Chondrocyte (in vitro differentiated cells): ENCODE data around the gene PPA2. TPM values are rescaled to one million over a fixed set of nuclear protein-coding genes. Genes with fewer than 3 reads are reported as not detected.

Experiments
- DNase-seq: peaks from one replicate; pipeline ENCODE4 v3.0.0; 2021; ENCODE audit warnings: mixed read lengths, low spot score
- H3K27ac Mint-ChIP-seq: one replicate; pipeline ENCODE4 v1.8.0; 2021; ENCODE audit warnings: mild to moderate bottlenecking, moderate library complexity, mixed read lengths; ENCODE audit not compliant: unreplicated experiment
- H3K27me3 Mint-ChIP-seq: 2 replicates; pipeline ENCODE4 v1.8.0; 2021; ENCODE audit warnings: low read depth, mixed read lengths
- H3K36me3 Mint-ChIP-seq: 2 replicates; pipeline ENCODE4 v1.8.0; 2021; ENCODE audit warnings: low read depth, mixed read lengths
- H3K4me1 Mint-ChIP-seq: 2 replicates; pipeline ENCODE4 v1.8.0; 2021; ENCODE audit warnings: low read depth, mild to moderate bottlenecking, mixed read lengths
- H3K4me3 Mint-ChIP-seq: one replicate; pipeline ENCODE4 v1.8.0; 2021; ENCODE audit warnings: mild to moderate bottlenecking, moderate library complexity, mixed read lengths; ENCODE audit not compliant: unreplicated experiment
- H3K9me3 Mint-ChIP-seq: 2 replicates; pipeline ENCODE4 v1.8.0; 2021; ENCODE audit warnings: low read depth, mixed read lengths
- CTCF ChIP-seq: fragments of 200-600 bp; sonication (generic); IDR thresholded peaks from 2 replicates; pipeline ENCODE4 v1.5.0; 2021; ENCODE audit warnings: antibody characterized with exemption, mild to moderate bottlenecking, moderate library complexity
- total RNA-seq: library from RNA; stranded (reverse); gene quantifications from 3 replicates; pipeline ENCODE4 v1.2.1, GENCODE V29; 2021

The PPA2 gene
- total RNA-seq, 1 donor from 2014 or later, result 61.9 TPM

DNA sequence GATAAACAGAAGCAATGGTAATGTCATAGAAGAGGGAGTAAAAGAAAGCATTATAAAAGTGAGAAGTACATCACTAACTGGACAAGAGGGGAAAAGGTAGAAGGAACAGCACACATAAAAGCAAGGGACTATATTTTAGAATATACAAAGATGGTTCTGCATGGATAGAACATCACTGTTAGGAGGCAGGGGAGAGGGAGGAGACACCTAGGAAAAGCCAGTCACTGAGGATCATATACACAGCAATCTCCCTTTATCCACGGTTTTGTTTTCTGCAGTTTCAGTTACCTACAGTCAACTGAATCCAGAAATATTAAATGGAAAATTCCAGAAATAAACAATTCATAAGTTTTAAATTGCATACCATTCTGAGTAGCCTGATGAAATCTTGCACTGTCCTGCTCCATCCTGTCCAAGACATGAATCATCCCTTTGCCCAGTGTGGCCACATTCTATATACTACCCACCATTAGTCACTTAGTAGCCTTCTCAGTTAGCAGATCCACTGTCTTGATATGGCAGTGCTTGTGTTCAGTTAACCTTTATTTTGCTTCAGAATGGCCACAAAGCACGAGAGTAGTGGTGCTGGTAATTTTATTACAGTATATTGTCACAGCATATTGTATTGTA is 74.2 kb downstream of the PPA2 start:
- peaks cover 8% of the 10 kb centered on the region for H3K36me3 Mint-ChIP-seq
- no peak for DNase-seq
- H3K9me3 Mint-ChIP-seq, result peaks cover 4% of the 10 kb centered on the region
- H3K4me3 Mint-ChIP-seq, result no peak overlapping the region
- TF ChIP-seq CTCF, result no peak
- H3K27me3 Mint-ChIP-seq, result no peaks in the 10 kb centered on the region
- peaks cover 12% of the 10 kb centered on the region for H3K4me1 Mint-ChIP-seq
- H3K27ac Mint-ChIP-seq, result peak overlapping the region; percentile 76

DNA sequence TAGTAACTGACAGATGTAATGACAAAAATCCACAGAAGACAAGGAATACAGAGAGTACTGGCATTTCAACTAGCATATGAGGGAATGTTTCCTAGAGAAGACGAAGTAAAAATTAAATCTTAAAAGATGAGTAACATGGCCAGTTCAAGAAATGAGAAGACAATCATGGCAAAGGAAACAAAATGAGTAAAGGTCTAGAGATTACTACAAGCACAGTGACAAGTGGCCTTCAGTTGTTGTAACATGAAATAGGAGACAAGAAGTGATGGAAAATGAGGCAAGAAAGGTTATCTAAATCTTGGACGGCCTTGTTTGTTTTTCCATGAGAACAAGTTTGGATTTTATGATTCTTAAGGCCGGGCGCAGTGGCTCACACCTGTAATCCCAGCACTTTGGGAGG is 81.0 kb downstream of the PPA2 start:
- TF ChIP-seq CTCF, result no peak
- no peak for DNase-seq
- H3K36me3 Mint-ChIP-seq, result peaks cover 16% of the 10 kb centered on the region
- H3K27me3 Mint-ChIP-seq, result no peaks in the 10 kb centered on the region
- H3K27ac Mint-ChIP-seq, result no peak overlapping the region
- H3K9me3 Mint-ChIP-seq, result no peaks in the 10 kb centered on the region
- H3K4me3 Mint-ChIP-seq, result no peak overlapping the region
- peaks cover 3% of the 10 kb centered on the region for H3K4me1 Mint-ChIP-seq

DNA sequence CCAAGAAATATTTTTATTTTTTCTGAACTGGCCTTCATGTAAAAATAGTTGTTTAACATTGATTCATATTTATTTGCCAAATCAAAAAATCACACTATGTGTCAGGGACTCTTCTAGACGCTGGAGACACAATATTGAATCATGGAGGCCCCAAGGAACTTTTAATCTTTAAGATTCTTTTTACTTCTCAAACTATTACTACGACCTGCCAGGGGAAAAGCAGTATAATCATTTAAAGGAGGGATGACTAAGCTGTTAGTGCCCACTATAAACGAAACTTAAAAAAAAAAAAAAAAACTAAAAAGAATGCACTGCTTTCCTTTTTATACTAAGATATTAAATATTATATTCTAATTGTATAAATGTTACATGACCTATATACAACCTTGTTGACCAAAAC is 84.7 kb downstream of the PPA2 start:
- no peak for TF ChIP-seq CTCF
- H3K36me3 Mint-ChIP-seq, result peaks cover 26% of the 10 kb centered on the region
- H3K4me3 Mint-ChIP-seq, result no peak overlapping the region
- DNase-seq, result no peak
- H3K27ac Mint-ChIP-seq, result no peak overlapping the region
- H3K27me3 Mint-ChIP-seq, result no peaks in the 10 kb centered on the region
- H3K4me1 Mint-ChIP-seq, result peaks cover 3% of the 10 kb centered on the region
- H3K9me3 Mint-ChIP-seq, result no peaks in the 10 kb centered on the region

GRCh38 chr4:105387466-105387865 is 86.4 kb downstream of the PPA2 start:
- Mint-ChIP-seq H3K4me1 (peaks cover 3% of the 10 kb centered on the region), H3K9me3 (no peaks in the 10 kb centered on the region), H3K36me3 (peaks cover 20% of the 10 kb centered on the region), H3K27ac (no peak overlapping the region), H3K4me3 (no peak overlapping the region), H3K27me3 (no peaks in the 10 kb centered on the region)
- no peak for DNase-seq
- TF ChIP-seq CTCF, result no peak

- no peaks in the 10 kb centered on the region for H3K9me3 Mint-ChIP-seq
Measured at GRCh38 chr4:105386012-105386411, 87.8 kb downstream of the PPA2 start.

More at GRCh38 chr4:105386012-105386411, 87.8 kb downstream of the PPA2 start:
- Mint-ChIP-seq H3K36me3 (peaks cover 18% of the 10 kb centered on the region), H3K27me3 (no peaks in the 10 kb centered on the region), H3K4me3 (no peak overlapping the region), H3K4me1 (peaks cover 3% of the 10 kb centered on the region), H3K27ac (no peak overlapping the region)
- no peak for DNase-seq
- TF ChIP-seq CTCF, result no peak
